ENCODE data around the gene MAGI1.

MAGI1 gene

GRCh38 chr3:65807225-65807624, 231.5 kb downstream of the MAGI1 start:
- no peak for DNase-seq (ENCODE audit: low spot score)

- no peak for DNase-seq (ENCODE audit: low spot score)
Observed at GRCh38 chr3:65806600-65806999, 232.1 kb downstream of the MAGI1 start.

DNA sequence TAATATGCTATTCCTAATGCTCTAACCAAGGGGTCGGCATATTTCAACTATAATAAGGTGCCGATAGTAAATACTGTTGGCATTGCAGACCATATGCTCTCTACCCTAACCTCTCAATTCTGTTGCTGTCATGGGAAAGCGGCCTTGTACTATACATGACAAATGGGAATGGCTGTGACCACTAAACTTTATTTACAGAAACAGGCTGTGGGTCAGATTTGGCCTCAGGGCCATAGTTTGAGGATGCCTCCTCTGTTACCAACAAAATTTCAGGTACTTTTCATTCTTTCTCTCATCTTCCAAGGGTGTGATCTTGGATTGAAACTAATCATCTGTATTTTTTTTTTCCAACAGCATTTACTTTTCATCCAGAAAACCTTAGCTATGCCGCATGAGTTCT, 242.0 kb downstream of the MAGI1 start:
- DNase-seq (ENCODE audit: low spot score) = no peak

DNA sequence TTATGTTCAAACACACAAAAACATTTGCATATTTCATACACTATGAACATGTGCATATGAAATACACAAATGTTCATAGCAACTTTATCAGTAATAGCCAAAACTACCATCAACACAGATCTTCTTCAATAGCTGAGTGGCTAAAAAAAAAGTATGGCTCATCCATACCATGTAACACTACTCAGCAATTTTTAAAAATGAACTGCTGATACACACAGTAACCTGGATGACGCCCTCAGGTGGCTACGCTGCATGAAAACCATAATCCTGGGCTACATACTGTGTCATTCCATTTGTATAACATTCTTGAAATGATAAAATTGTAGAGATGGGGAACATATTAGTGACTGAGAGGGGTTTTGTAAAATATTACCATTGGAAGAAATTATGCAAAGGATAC, 243.6 kb downstream of the MAGI1 start:
- no peak for DNase-seq (ENCODE audit: low spot score)

GRCh38 chr3:65793495-65794200, 245.1 kb downstream of the MAGI1 start:
- no peak for DNase-seq (ENCODE audit: low spot score)

DNA sequence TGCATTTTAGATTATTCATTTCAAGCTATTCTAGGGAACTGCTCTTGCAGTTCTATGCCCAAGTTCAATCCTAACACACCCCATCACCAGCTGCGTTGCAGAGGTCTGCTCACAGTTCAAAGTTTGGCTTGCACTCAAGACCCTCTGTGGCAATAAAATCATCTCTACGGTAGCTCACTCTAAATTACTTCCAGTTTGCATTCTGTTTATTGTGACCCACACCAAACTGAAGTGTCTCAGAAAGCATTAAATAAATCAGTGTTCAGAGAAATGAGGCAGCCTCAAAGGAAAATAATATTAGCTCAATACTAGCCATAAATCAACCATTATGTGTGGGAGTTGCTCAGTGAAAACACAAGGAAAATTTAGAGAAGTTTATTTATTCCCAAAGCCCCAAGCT, 250.3 kb downstream of the MAGI1 start:
- no peak for DNase-seq (ENCODE audit: low spot score)

DNA sequence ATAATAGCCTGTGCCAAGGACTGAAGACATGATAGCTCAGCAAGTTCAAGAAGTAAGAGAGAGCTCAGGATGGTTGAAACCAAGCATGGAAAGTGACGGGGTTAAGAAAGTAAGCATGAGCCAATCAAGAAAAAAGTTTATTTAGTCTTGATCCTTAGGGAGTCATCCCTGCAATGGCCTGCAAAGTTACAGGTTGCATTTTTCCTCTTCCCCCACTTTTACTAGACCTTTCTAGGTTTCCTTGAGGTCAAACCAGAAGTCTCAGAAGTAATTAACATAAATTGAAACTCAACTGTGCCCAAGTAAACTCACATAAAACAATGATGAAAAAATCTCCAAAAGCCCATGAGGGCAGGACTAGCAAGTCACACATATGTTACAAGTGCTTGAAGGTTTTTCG, 250.9 kb downstream of the MAGI1 start:
- no peak for DNase-seq (ENCODE audit: low spot score)

GRCh38 chr3:65787340-65787739, 251.4 kb downstream of the MAGI1 start:
- no peak for DNase-seq (ENCODE audit: low spot score)

- DNase-seq (ENCODE audit: low spot score) = no peak
Observed at GRCh38 chr3:65786890-65787289, 251.8 kb downstream of the MAGI1 start.

DNA sequence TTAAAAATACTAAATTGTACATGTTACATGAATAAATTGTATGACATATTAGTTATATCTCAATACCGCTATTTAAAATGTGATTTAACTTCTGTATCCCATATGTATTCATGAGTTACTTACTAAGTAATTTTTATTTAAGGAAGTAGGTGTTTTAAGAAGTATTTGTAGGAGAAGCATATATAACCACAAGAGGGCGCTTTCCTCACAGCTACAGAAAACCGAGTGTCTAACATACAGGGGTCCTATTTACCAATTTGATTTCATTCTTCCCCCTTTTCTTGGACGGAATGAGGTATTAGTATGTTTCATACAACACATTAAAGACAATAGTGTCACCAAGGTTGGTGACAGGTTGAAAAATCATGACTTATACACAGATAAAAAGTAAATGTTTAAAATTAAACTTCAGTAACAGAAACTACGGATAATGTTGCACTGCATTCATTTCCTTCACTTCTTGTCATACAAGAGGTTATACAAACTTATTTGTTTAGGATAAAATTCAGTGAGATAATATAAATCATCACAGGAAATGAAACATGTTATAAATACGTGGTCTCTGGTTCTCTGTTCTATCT, 253.6 kb downstream of the MAGI1 start:
- DNase-seq (ENCODE audit: low spot score) = peak; percentile 63

DNA sequence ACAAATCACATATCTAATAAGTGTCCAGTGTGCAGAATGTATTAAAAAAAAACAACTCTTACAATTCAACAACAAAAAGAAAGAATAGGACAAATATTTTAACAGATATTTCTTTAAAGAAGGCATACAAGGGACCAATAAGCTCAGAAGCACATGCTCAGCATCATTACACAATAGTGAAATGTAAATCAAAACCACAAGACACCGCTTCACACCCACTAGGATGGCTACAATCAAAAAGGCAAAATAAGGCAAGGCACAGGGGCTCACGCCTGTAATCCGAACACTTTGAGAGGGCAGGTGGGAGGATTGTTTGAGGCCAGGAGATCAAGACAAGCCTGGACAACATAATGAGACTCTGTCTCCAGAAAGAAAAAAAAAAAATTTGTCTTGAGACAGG, 255.6 kb downstream of the MAGI1 start:
- DNase-seq (ENCODE audit: low spot score) = no peak

- no peak for DNase-seq (ENCODE audit: low spot score)
Observed at GRCh38 chr3:65781594-65781993, 257.1 kb downstream of the MAGI1 start.

DNA sequence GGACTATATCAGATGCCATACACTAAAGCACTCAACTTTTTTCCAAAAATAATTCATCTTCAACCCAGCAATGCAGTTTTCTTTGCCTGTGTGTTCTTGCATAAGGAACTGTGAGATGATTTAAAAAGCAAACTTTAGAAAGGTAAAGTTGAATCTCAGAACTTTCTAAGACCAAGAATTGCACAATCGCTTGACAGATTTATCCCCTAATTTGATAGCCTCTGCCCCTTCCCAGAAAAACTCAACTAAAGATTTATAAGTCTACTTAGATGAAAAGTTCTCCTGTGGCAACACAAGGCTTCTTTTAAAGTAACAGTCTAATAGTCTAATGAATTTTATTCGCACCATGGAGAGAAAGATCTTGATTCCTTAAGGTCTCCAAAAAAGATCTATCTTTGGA, 259.3 kb downstream of the MAGI1 start:
- no peak for DNase-seq (ENCODE audit: low spot score)

GRCh38 chr3:65778968-65779367, 259.8 kb downstream of the MAGI1 start:
- no peak for DNase-seq (ENCODE audit: low spot score)

GRCh38 chr3:65777050-65777449, 261.7 kb downstream of the MAGI1 start:
- DNase-seq (ENCODE audit: low spot score) = no peak

DNA sequence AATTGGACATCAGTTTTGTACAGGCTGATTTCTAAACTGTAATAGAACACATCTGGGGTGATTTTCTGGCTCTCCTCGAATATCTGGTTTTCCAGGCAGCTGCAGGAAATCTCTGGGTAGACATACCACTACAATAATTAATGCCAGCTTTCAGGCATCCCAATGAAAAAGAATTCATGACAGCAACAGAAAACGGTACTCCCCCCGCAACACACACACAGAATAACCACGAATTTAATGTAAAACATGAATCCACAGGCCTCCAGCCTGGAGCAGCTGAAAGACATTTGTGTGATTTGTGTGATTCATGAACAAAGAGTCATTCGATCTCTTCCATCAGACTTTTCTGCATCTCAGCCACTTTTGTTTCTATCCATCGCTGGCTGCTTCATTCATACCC, 262.2 kb downstream of the MAGI1 start:
- no peak for DNase-seq (ENCODE audit: low spot score)

GRCh38 chr3:65776081-65776480, 262.6 kb downstream of the MAGI1 start:
- DNase-seq (ENCODE audit: low spot score) = no peak

DNA sequence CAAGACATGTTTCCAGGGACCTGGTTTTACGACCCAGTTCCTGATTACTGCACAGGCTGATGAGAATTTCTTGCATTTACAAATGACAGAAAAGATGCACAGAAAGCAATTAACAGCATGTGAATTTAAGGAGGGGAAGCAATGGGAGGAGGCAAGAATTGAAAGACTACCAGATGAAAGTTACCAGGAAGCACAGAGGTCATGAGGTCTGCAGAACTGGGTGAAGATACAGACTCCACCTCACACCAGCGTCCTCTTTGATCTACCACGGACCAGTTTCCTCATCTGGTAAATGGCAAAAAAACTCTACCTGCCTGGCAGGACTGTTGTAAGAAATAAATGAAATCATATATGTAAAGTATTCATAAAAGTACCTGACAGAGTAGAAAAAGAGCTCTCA, 266.0 kb downstream of the MAGI1 start:
- no peak for DNase-seq (ENCODE audit: low spot score)

DNA sequence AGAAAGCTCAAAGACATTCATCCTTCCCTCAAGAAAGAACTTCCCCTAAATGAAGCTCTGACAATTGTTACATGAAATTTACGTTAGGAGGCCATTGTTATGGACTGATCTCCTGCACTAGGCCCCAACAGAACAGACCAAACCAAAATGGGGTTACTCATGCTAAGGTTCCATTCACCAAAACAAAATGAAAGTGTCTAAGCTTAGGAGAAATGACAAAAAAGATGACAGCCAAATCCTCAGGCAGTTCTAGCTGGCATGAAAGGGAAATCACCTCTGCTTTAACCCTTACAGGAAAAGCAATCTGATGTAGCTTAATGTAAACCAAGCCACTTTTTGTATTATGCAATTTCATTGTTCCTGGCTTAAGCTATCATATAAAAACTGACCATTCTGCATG, 271.2 kb downstream of the MAGI1 start:
- no peak for DNase-seq (ENCODE audit: low spot score)

- DNase-seq (ENCODE audit: low spot score) = no peak
Observed at GRCh38 chr3:65762235-65762580, 276.5 kb downstream of the MAGI1 start.

GRCh38 chr3:65761446-65762234, 277.1 kb downstream of the MAGI1 start:
- DNase-seq (ENCODE audit: low spot score) = no peak

- DNase-seq (ENCODE audit: low spot score) = no peak
Observed at GRCh38 chr3:65758876-65759598, 279.7 kb downstream of the MAGI1 start.
